ENCODE data around the gene TMEM74B.
"Not testable (repeated sequence)": the region's sequence is repeated elsewhere in the genome, so short reads cannot be mapped to it uniquely, and the experiment has no call there.

Gene TMEM74B

DNA sequence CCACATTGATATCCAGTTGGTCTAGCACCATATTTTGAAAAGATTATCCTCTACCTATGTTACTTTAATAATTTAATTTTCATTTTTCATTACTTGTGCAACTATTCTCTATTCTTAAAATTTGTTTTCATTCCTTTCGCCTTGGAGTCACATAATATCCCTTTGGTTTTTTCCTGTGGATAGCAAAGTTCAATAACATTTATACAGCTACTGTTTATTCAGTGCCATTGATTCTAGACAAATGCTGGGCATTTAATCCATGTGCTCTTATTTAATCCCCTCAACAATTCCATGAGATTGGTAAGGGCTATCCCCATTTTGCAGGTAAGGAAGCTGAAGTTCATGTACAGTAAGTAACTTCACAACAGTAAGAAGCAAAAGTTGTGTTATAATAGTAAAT, 33.8 kb downstream of the TMEM74B start:
- no peaks in the 10 kb centered on the region for H3K27me3 ChIP-seq (ENCODE audit: insufficient read depth, low read depth, severe bottlenecking)
- DNase-seq: no peak
- no peaks in the 10 kb centered on the region for H3K9me3 ChIP-seq (ENCODE audit: severe bottlenecking)
- no peak overlapping the region for H3K4me3 ChIP-seq (ENCODE audit: low read depth, low read length)
- H3K27ac ChIP-seq: no peak overlapping the region
- peaks cover 24% of the 10 kb centered on the region for H3K36me3 ChIP-seq
- TF ChIP-seq, protein P1, sequence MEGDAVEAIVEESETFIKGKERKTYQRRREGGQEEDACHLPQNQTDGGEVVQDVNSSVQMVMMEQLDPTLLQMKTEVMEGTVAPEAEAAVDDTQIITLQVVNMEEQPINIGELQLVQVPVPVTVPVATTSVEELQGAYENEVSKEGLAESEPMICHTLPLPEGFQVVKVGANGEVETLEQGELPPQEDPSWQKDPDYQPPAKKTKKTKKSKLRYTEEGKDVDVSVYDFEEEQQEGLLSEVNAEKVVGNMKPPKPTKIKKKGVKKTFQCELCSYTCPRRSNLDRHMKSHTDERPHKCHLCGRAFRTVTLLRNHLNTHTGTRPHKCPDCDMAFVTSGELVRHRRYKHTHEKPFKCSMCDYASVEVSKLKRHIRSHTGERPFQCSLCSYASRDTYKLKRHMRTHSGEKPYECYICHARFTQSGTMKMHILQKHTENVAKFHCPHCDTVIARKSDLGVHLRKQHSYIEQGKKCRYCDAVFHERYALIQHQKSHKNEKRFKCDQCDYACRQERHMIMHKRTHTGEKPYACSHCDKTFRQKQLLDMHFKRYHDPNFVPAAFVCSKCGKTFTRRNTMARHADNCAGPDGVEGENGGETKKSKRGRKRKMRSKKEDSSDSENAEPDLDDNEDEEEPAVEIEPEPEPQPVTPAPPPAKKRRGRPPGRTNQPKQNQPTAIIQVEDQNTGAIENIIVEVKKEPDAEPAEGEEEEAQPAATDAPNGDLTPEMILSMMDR (IDR thresholded peaks at IDR 0.05; ENCODE audit: low read depth, low read length): no peak

DNA sequence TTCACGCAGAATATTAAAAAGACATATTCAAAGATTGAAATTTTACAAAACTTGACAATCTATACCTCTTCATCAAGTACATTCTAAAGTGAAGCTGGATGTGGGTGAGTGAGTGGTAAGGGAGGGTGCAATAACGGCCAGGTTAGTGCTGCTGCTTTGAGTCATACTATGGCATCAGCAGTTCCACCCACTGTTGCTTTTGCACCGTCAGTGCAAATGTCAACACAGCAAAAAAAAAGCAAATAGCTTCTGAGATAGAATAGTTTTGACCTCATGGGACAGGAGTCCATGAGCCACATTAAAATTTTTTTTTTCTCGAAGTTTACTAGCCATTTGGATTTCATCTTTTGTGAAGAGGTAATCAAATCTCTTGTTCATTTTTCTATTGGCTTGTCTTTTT, 34.6 kb downstream of the TMEM74B start:
- Histone ChIP-seq H3K9me3 (ENCODE audit: severe bottlenecking) (no peaks in the 10 kb centered on the region), H3K4me3 (ENCODE audit: low read depth, low read length) (no peak overlapping the region), H3K27me3 (ENCODE audit: insufficient read depth, low read depth, severe bottlenecking) (no peaks in the 10 kb centered on the region), H3K27ac (no peak overlapping the region), H3K36me3 (peaks cover 23% of the 10 kb centered on the region)
- TF ChIP-seq, protein P1 (IDR thresholded peaks at IDR 0.05; ENCODE audit: low read depth, low read length): no peak
- DNase-seq: no peak

DNA sequence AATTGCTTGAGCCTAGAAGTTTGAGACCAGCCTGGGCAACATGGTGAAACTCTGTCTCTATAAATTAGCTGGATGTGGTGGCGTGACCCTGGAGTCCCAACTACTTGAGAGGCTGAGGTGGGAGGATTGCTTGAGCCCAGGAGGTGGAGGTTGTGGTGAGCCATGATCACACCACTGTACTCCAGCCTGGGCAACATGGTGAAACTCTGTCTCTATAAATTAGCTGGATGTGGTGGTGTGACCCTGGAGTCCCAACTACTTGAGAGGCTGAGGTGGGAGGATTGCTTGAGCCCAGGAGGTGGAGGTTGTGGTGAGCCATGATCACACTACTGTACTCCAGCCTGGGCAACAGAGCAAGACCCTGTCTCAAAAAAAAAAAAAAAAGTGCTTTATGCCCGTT, 35.0 kb downstream of the TMEM74B start:
- H3K27me3 ChIP-seq (ENCODE audit: insufficient read depth, low read depth, severe bottlenecking); H3K4me3 ChIP-seq (ENCODE audit: low read depth, low read length): not testable (repeated sequence)
- H3K36me3 ChIP-seq: peaks cover 19% of the 10 kb centered on the region

DNA sequence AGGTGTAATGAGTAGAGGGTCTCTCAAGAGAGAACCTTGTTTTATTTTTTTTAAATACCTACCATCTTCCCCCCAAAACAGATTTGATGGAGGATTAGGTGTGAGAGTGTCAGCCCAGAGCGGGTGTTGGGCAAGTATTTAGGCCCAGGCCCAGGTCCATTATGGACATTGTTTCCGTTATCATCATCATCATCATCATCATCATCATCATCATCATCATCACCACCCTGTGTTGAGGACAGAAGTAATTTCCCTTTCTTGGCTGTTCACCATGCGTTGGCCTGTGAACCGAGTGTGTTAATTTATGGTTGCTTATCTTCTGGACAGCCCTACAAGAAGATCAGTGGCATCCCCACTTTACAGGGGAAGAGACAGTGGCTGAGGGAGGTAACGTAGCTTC, 37.8 kb downstream of the TMEM74B start:
- DNase-seq: no peak
- TF ChIP-seq, protein P1 (IDR thresholded peaks at IDR 0.05; ENCODE audit: low read depth, low read length): no peak
- Histone ChIP-seq H3K27me3 (ENCODE audit: insufficient read depth, low read depth, severe bottlenecking) (no peaks in the 10 kb centered on the region), H3K9me3 (ENCODE audit: severe bottlenecking) (no peaks in the 10 kb centered on the region), H3K36me3 (peaks cover 17% of the 10 kb centered on the region), H3K4me3 (ENCODE audit: low read depth, low read length) (no peak overlapping the region), H3K27ac (no peak overlapping the region)

More for the DNA sequence above, 35.0 kb downstream of the TMEM74B start:
- not testable (repeated sequence) for H3K27ac ChIP-seq; DNase-seq; H3K9me3 ChIP-seq (ENCODE audit: severe bottlenecking)

DNA sequence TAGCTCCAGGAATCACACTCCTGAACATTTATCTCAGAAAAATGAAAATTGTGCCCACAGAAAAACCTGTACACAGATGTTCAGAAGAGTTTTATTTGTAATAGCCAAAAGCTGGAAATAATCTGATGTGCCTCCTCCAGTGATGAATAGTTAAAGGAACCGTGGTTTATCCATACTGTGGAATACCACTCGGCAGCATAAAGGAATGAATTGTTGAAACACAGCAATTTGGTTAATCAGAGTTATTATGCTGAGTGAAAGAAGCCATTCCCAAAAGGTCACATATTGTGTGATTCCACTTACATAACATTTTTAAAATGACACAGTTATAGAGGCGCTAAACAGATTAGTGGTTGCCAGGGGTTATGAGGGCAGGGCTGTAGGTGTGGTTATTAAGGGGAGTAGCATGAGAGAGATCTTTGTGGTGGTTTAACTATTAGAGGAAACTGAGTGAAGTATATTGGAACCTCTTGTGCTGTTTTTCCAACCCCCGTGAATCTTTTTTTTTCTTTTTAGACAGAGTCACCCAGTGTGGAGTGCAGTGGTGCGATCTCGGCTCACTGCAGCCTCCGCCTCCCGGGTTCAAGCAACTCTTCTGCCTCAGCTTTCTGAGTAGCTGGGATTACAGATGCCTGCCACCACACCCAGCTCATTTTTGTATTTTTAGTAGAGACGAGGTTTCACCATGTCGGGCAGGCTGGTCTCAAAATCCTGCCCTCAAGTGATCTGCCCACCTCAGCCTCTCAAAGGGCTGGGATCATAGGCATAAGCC, 40.2 kb downstream of the TMEM74B start:
- Histone ChIP-seq H3K36me3 (peaks cover 26% of the 10 kb centered on the region), H3K4me3 (ENCODE audit: low read depth, low read length) (no peak overlapping the region), H3K27me3 (ENCODE audit: insufficient read depth, low read depth, severe bottlenecking) (no peaks in the 10 kb centered on the region), H3K9me3 (ENCODE audit: severe bottlenecking) (no peaks in the 10 kb centered on the region), H3K27ac (no peak overlapping the region)
- DNase-seq: no peak
- TF ChIP-seq, protein P1 (IDR thresholded peaks at IDR 0.05; ENCODE audit: low read depth, low read length): no peak

DNA sequence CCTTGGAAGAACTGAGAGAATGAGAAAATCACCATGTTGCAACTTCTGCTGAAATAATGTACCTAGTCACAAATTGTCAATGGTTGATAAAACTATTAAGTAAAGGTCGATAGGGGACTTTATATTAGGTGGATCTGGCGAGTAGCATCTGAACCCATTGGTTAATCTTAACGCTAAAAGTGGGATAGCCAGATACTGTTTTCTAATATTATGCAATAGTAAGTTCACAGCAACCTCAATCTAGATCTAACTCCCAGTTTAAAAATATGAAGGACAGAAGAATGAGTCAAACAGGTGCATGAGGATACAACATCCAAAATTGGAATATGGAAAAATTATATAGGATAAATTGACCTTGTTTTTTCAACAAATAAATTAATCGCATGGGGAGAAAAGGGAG, 47.5 kb downstream of the TMEM74B start:
- Histone ChIP-seq H3K9me3 (ENCODE audit: severe bottlenecking) (no peaks in the 10 kb centered on the region), H3K4me3 (ENCODE audit: low read depth, low read length) (no peak overlapping the region), H3K36me3 (peaks cover 64% of the 10 kb centered on the region), H3K27me3 (ENCODE audit: insufficient read depth, low read depth, severe bottlenecking) (no peaks in the 10 kb centered on the region), H3K27ac (no peak overlapping the region)
- no peak for DNase-seq
- TF ChIP-seq, protein P1 (IDR thresholded peaks at IDR 0.05; ENCODE audit: low read depth, low read length): no peak

Data from WERI-Rb-1 (cell line).